Muscle of leg (tissue), 11 donors: ENCODE results near the gene BABAM2. TPM values are rescaled to one million over a fixed set of nuclear protein-coding genes. Genes with fewer than 3 reads are reported as not detected.
A peak's percentile ranks its signal among the peaks of the same experiment; 100 is the strongest.

Source experiments
- DNase-seq: peaks from one replicate; pipeline ENCODE4 v3.0.0; 2013
- H3K27ac ChIP-seq: one replicate; pipeline ENCODE4 v1.5.1; 2013; ENCODE audit warnings: mild to moderate bottlenecking, low read length, control low read depth
- H3K27me3 ChIP-seq: one replicate; pipeline ENCODE4 v1.6.1; 2013; ENCODE audit warnings: low read length; ENCODE audit not compliant: control insufficient read depth, insufficient read depth
- H3K36me3 ChIP-seq: one replicate; pipeline ENCODE4 v1.6.1; 2013; ENCODE audit warnings: low read length; ENCODE audit not compliant: control insufficient read depth, insufficient read depth
- H3K4me1 ChIP-seq: one replicate; pipeline ENCODE4 v1.6.1; 2013; ENCODE audit warnings: low read length; ENCODE audit not compliant: control insufficient read depth, insufficient read depth
- H3K4me3 ChIP-seq: one replicate; pipeline ENCODE4 v1.5.1; 2013; ENCODE audit warnings: low read length, control low read depth
- H3K9me3 ChIP-seq: replicated peaks from 2 replicates; pipeline ENCODE4 v1.6.1; 2013; ENCODE audit warnings: low read depth, low read length; ENCODE audit not compliant: control insufficient read depth
- WGBS: methylation state at CpG from one replicate; pipeline ENCODE4 v1.1.5; 2013; ENCODE audit warnings: missing lambda C conversion rate; ENCODE audit not compliant: insufficient coverage; 5-methylcytosine and 5-hydroxymethylcytosine counted together
- polyA plus RNA-seq, 8 donors: library from polyadenylated mRNA; unstranded; fragments of 120-200 nt; gene quantifications; one replicate each; pipeline versions ENCODE4 v1.2.1 to v1.2.3, GENCODE V29; 2013; ENCODE audit warnings: inconsistent platforms in 1 of 8, low replicate concordance in 1 of 8; ENCODE audit not compliant: insufficient read length in 8 of 8, insufficient read depth in 1 of 8
- total RNA-seq: library from RNA; stranded (reverse); fragments of 120-200 nt; gene quantifications from one replicate; pipeline ENCODE4 v1.2.4, GENCODE V29; 2013

BABAM2 gene
- total and polyA plus RNA-seq, 9 donors = 16.1 to 23.6 (median 21.4) TPM

DNA sequence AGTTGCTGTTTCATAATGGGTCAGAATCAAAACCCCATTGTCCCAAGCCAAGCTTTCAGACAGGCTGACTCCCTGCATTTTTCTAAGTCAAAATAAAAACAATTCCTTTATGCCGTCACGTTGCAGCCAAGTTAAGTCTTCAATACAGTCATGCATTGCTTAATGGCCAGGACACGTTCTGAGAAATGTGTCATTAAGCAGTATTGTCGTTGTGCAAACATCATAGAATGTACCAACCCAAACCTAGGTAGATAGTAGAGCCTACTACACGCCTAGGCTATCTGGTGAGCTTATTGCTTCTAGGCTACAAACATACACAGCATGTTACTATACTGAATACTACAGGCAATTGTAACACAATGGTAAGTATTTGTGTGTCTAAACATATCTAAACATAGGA, 341.8 kb downstream of the BABAM2 start:
- Histone ChIP-seq H3K27me3 (no peaks in the 10 kb centered on the region), H3K4me3 (no peak overlapping the region), H3K27ac (no peak overlapping the region), H3K36me3 (no peaks in the 10 kb centered on the region), H3K9me3 (no peaks in the 10 kb centered on the region), H3K4me1 (peaks cover 5% of the 10 kb centered on the region)
- no peak for DNase-seq
- WGBS = no CpG with 5 or more reads among the region's 5 CpGs

DNA sequence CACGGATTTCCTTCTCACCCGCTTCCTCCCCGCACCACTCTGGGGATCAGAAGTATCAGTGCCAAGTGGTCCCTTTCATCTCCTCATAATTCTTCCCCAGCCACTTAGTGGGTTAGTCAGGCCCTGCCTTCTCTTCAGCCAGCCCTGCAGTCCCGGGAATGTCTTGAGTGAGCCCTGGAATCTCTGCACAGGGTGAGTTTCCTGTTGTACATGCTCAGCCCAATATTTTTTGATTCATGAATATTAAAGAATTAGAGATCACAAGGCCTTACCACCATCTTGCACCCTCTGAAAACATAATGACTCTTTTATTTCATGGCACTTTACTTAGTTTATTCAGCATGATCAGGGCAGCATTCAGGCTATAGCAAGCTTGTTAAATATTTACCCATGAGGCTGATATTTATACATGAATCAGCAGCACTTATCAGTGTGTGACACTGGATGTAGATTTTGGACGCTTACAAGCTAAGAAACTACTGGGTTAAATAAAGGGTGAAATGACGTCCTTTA, 342.7 kb downstream of the BABAM2 start:
- 40% methylated on average over 3 of the region's 6 CpGs for WGBS
- Histone ChIP-seq H3K36me3 (no peaks in the 10 kb centered on the region), H3K4me3 (no peak overlapping the region), H3K4me1 (peaks cover 5% of the 10 kb centered on the region), H3K9me3 (no peaks in the 10 kb centered on the region), H3K27ac (no peak overlapping the region), H3K27me3 (no peaks in the 10 kb centered on the region)
- no peak for DNase-seq

DNA sequence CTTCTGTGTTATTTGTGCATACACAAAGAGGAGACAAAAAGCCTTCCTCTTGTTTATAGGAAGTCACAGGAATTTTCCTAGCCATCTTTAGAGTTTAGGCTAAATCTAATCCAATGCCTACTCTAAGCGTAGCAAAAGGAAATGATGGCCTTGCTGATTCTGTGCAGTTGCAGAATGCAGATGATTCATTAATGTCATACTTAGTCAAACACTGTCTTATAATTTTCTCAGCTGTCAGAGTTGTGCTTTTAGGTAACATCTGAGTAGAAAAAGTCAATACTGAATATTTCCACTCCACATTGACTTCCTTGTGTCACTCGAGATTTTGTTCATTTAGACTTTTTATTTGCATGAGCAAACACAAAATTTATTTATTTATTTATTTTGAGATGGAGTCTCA, 344.3 kb downstream of the BABAM2 start:
- no peak for DNase-seq
- no peak overlapping the region for H3K4me3 ChIP-seq
- H3K9me3 ChIP-seq = no peaks in the 10 kb centered on the region
- H3K4me1 ChIP-seq = peaks cover 5% of the 10 kb centered on the region
- no peak overlapping the region for H3K27ac ChIP-seq
- H3K27me3 ChIP-seq = no peaks in the 10 kb centered on the region
- no peaks in the 10 kb centered on the region for H3K36me3 ChIP-seq
- WGBS = no CpG with 5 or more reads among the region's 2 CpGs

DNA sequence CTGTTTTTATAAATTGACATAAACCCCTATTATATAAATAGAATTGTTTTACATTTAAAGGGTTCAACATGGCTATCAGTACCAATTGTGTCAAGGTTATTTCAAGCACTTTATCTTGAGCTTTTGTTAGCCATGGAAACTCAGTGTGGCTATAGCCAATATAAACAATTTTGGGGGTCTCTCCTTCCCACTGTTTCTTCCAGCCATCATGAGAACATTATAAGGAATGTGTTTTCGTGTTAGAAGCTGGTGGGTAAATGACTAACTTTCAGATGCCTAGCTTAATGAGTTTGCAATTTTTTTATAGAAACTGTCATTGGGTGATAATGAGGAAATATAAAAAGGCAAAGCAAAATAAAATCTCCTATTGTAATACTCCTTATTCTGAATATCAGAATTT, 348.7 kb downstream of the BABAM2 start:
- no peak for DNase-seq
- no peak overlapping the region for H3K27ac ChIP-seq
- no peaks in the 10 kb centered on the region for H3K9me3 ChIP-seq
- no peaks in the 10 kb centered on the region for H3K27me3 ChIP-seq
- peaks cover 5% of the 10 kb centered on the region for H3K36me3 ChIP-seq
- WGBS = no CpG with 5 or more reads among the region's 1 CpG
- H3K4me1 ChIP-seq = no peaks in the 10 kb centered on the region
- no peak overlapping the region for H3K4me3 ChIP-seq

DNA sequence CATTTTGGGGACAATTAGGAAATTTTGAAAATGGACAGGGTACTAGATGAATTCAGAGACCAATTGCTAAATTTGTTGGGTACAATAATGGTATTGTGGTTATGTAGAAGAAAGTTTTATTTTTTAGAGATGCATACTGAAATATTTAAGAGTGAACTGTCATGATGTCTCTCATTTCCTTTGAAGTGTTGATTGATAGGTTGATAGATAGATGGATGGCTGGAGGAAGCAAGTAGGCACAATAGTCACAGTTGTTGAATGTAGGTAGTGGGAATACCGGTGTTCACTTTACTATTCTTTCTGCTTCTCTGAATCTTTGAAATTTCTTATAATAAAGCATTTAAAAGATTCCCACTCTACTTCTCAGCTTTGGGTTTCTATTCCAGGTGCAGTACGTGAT, 350.4 kb downstream of the BABAM2 start:
- DNase-seq = no peak
- H3K9me3 ChIP-seq = no peaks in the 10 kb centered on the region
- H3K27ac ChIP-seq = no peak overlapping the region
- H3K4me1 ChIP-seq = no peaks in the 10 kb centered on the region
- H3K4me3 ChIP-seq = no peak overlapping the region
- H3K36me3 ChIP-seq = peaks cover 5% of the 10 kb centered on the region
- H3K27me3 ChIP-seq = no peaks in the 10 kb centered on the region
- no CpG with 5 or more reads among the region's 2 CpGs for WGBS

DNA sequence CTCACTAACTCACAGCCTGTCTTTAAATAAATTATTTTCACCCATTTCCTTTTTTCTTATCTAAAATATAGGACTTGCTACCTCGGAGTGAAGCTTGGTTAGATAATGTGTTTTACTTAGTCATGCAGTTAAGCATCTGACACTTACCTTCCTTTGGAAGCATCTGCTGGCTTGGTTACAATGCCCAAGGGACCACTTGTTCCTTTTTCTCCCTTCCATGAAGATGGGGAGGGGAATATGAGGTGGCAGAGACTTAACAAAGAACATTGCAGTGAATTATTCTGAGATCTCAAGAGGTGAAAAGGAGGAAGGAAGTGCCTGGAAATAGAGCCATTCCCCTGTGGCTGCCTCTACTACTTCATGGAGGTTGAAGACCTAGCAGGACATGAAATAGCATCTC, 356.8 kb downstream of the BABAM2 start:
- no peaks in the 10 kb centered on the region for H3K27me3 ChIP-seq
- no peaks in the 10 kb centered on the region for H3K9me3 ChIP-seq
- H3K27ac ChIP-seq = no peak overlapping the region
- H3K4me1 ChIP-seq = peaks cover 3% of the 10 kb centered on the region
- no peaks in the 10 kb centered on the region for H3K36me3 ChIP-seq
- peak; percentile 18 for DNase-seq
- no peak overlapping the region for H3K4me3 ChIP-seq
- WGBS = no CpG with 5 or more reads among the region's 1 CpG

DNA sequence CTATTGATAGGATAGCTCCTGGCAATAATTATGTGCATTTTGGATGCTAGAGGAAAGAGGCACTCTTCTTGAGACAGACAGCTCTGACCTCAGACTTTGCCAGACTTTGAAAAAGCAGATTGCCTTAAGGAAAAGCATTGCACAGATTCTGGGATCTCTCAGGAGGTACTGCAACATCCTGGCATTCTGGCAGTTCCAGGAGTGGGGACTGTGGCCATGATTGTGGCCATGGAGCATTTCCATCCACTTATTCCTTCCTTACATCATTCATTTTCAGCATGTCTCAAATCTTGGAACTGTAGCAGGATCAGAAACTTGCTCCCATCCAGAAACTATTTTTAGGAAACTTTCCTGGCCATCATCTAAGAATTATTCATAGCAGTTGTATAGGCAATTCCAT, 357.2 kb downstream of the BABAM2 start:
- Histone ChIP-seq H3K36me3 (no peaks in the 10 kb centered on the region), H3K9me3 (no peaks in the 10 kb centered on the region), H3K27ac (no peak overlapping the region), H3K4me3 (no peak overlapping the region), H3K27me3 (no peaks in the 10 kb centered on the region), H3K4me1 (peaks cover 3% of the 10 kb centered on the region)
- peak; percentile 75 for DNase-seq

DNA sequence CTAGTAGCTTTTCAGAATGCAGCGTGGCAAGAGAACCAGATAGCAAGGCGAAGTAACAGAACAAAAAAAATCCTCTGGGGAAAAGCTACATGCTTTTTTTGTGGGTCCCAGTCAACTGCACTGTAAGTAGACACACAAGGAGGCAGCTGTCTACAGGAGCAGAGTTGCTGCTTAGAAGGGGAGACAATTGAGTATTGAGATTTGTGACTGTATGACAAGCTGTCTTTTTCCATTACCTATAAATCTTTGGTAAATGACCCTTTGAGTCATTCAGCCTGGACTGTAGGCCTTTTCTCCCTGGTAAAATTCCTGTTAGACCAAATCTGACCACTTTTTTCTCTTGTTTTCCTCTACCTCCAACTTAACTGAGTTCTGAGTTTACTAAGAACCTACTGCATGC, 358.0 kb downstream of the BABAM2 start:
- Histone ChIP-seq H3K27me3 (no peaks in the 10 kb centered on the region), H3K9me3 (no peaks in the 10 kb centered on the region), H3K4me1 (peaks cover 3% of the 10 kb centered on the region), H3K36me3 (no peaks in the 10 kb centered on the region), H3K4me3 (no peak overlapping the region), H3K27ac (no peak overlapping the region)
- DNase-seq = no peak
- WGBS = 89% methylated on average over 2 of the region's 2 CpGs

DNA sequence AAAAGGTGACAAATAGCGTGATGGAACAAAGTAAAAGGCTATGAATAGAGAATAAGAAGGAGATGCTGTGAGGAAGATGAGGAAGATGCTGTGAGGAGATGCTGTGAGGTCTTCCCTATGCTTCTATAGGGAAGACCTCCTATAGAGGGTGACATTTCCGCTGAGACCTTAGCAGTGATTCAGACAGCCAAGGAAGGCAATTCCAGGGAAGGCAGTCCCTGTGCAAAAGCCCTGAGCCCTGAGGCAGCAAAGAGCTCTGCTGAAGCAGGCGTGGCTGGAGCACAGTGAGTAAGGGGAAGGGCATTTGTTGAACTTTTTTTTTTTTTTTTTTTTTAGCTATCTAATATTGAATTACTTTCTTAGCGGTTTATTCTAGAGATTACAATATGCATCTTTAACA, 359.5 kb downstream of the BABAM2 start:
- no peak overlapping the region for H3K27ac ChIP-seq
- WGBS = no CpG with 5 or more reads among the region's 4 CpGs

DNA sequence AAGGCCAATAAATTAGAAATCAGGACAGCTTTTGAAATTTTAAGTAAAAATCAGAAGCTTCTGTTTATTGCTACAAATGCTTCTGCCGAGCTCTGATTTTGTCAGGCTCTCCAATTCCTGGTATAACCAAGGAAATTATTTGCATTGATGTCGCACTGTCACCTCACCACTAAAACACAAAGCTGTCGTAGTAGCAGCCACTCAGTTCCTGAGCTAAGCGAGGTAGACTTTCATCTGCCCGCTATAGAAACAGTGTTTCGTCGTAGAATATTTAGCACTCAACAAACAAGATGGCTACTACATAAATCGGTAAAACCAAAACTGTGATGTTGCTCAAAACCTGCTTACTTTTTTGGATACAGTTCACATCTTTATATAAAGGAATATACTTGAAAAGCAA, 360.8 kb downstream of the BABAM2 start:
- WGBS = 81% methylated on average over 5 of the region's 8 CpGs

More for the DNA sequence above, 359.5 kb downstream of the BABAM2 start:
- DNase-seq = no peak
- Histone ChIP-seq H3K4me3 (no peak overlapping the region), H3K4me1 (peaks cover 3% of the 10 kb centered on the region), H3K27me3 (no peaks in the 10 kb centered on the region), H3K36me3 (no peaks in the 10 kb centered on the region), H3K9me3 (no peaks in the 10 kb centered on the region)

DNA sequence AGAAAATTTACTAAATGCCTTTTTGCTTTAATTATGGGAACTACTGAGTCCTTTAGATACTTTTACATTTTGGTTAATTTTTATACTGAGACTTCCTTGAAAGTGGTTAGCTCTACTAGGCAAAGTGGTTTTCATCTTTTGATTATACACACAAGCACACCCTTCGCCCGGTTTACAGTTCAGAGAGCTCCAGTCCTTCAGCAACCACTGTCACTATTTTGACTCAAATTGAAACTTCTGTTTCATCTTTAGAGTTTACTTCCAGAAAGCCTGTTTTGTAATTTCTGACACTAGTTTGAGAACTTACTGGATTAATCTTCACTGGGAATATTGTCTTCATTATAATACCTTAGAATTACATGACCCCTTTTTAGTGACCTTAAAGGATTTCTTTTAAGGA, 361.8 kb downstream of the BABAM2 start:
- peaks cover 3% of the 10 kb centered on the region for H3K4me1 ChIP-seq
- no peak for DNase-seq
- H3K27ac ChIP-seq = no peak overlapping the region
- H3K27me3 ChIP-seq = no peaks in the 10 kb centered on the region
- no peak overlapping the region for H3K4me3 ChIP-seq
- no peaks in the 10 kb centered on the region for H3K36me3 ChIP-seq
- WGBS = no CpG with 5 or more reads among the region's 2 CpGs
- H3K9me3 ChIP-seq = no peaks in the 10 kb centered on the region

More for the DNA sequence above, 360.8 kb downstream of the BABAM2 start:
- Histone ChIP-seq H3K27me3 (no peaks in the 10 kb centered on the region), H3K4me1 (peaks cover 3% of the 10 kb centered on the region), H3K36me3 (no peaks in the 10 kb centered on the region), H3K27ac (no peak overlapping the region), H3K4me3 (no peak overlapping the region), H3K9me3 (no peaks in the 10 kb centered on the region)
- DNase-seq = no peak
